HepG2 (cell line): ENCODE data around the gene DAO. TPM values are rescaled to one million over a fixed set of nuclear protein-coding genes. Genes with fewer than 3 reads are reported as not detected.
A peak's percentile ranks its signal among the peaks of the same experiment; 100 is the strongest.

ENCODE experiments used
- ATAC-seq: fragments of 200-7000 bp; cut with Tn5 transposase; 3 replicates; pipeline ENCODE4 v1.9.1; 2020; ENCODE audit warnings: mild to moderate bottlenecking, moderate library complexity
- BruUV-seq: library from RNA; stranded (reverse); fragments of 400-500 nt; replicated peaks from 2 replicates; lab custom pipeline; 2021; lab: Mats Ljungman, UMichigan
- CTCF ChIA-PET: fragments of 300-600 bp; formaldehyde crosslinking; extraction: SDS; loops from one replicate; lab custom pipeline; 2021; ENCODE audit warnings: low total read pairs, inconsistent platforms, low intra/inter-chr PET ratio; lab: Yijun Ruan, JAX
- POLR2A ChIA-PET: fragments of 350-600 bp; sonication (Branson Sonifier 250); formaldehyde crosslinking; loops from one replicate; lab custom pipeline; 2020; ENCODE audit warnings: antibody characterized with exemption, inconsistent platforms; lab: Yijun Ruan, JAX
- DNase-seq: peaks from one replicate; pipeline ENCODE4 v3.0.0-alpha.2; 2015; ENCODE audit warnings: low spot score
- FAIRE-seq: peaks from 3 replicates; lab custom pipeline; 2011; peaks lifted over from hg19 to GRCh38; lab: Jason Lieb, UNC
- H2AFZ ChIP-seq: one replicate; pipeline ENCODE4 v1.6.1; 2011; ENCODE audit warnings: low read length, inconsistent platforms
- H3K27ac ChIP-seq: fragments of 300-600 bp; 3 replicates; pipeline ENCODE4 v1.8.0; 2011; ENCODE audit warnings: mixed run types, mild to moderate bottlenecking, mixed read lengths, low read length, inconsistent platforms; ENCODE audit not compliant: insufficient read depth; ENCODE audit errors: extremely low read length
- H3K27me3 ChIP-seq, 2 experiments: fragments of 200-600 bp in 1 of 2; 2 replicates in 1 of 2; 3 replicates in 1 of 2; pipeline versions ENCODE4 v1.6.0 to v1.8.0; 2011; ENCODE audit warnings: low read length in 2 of 2, mild to moderate bottlenecking in 2 of 2, moderate library complexity in 2 of 2, inconsistent platforms in 1 of 2; ENCODE audit not compliant: insufficient read depth in 2 of 2, control insufficient read depth in 1 of 2
- H3K36me3 ChIP-seq, 2 experiments: fragments of 200-600 bp in 1 of 2; replicated peaks in 1 of 2; 2 replicates in 1 of 2; 3 replicates in 1 of 2; pipeline versions ENCODE4 v1.5.1 to v1.8.0; 2011; ENCODE audit warnings: low read length in 2 of 2, inconsistent platforms in 1 of 2; ENCODE audit not compliant: insufficient read depth in 2 of 2, control insufficient read depth in 1 of 2
- H3K4me1 ChIP-seq: 2 replicates; pipeline ENCODE4 v1.5.1; 2012; ENCODE audit warnings: low read length, inconsistent platforms; ENCODE audit not compliant: insufficient read depth
- H3K4me2 ChIP-seq: 2 replicates; pipeline ENCODE4 v1.6.0; 2011; ENCODE audit warnings: low read depth, low read length, inconsistent platforms
- H3K4me3 ChIP-seq, 3 experiments: fragments of 200-600 bp in 1 of 3; sonication (generic), shearing (Covaris generic) in 1 of 3; replicated peaks in 1 of 3; 2 replicates each; pipeline ENCODE4 v1.5.1; 2011 to 2016; ENCODE audit warnings: low read length in 3 of 3, inconsistent platforms in 2 of 3, low read depth in 2 of 3, mild to moderate bottlenecking in 2 of 3, control low read depth in 1 of 3, mixed read lengths in 1 of 3; ENCODE audit not compliant: insufficient read depth in 1 of 3
- H3K79me2 ChIP-seq: one replicate; pipeline ENCODE4 v1.6.1; 2011; ENCODE audit warnings: low read length, inconsistent platforms; ENCODE audit not compliant: insufficient read depth
- H3K9ac ChIP-seq: 2 replicates; pipeline ENCODE4 v1.6.0; 2011; ENCODE audit warnings: mild to moderate bottlenecking, low read depth, low read length, inconsistent platforms; ENCODE audit not compliant: insufficient read depth
- H3K9me3 ChIP-seq: 2 replicates; pipeline ENCODE4 v1.5.1; 2012; ENCODE audit warnings: mild to moderate bottlenecking, low read length
- H4K20me1 ChIP-seq: 2 replicates; pipeline ENCODE4 v1.6.0; 2011; ENCODE audit warnings: inconsistent platforms, mild to moderate bottlenecking, low read length, moderate library complexity; ENCODE audit not compliant: insufficient read depth
- WGBS: methylation state at CpG from one replicate; pipeline ENCODE4 v1.1.6; 2017; ENCODE audit warnings: low lambda C conversion rate; 5-methylcytosine and 5-hydroxymethylcytosine counted together
- in situ Hi-C: cut with HindIII; loops from 2 replicates; pipeline ENCODE4 v1.10.0; 2017; ENCODE audit warnings: low pct_unique_long_range_greater_than_20kb; ENCODE audit not compliant: extremely low pct_ligation_motif_present
- intact Hi-C: fragments of 100-400 bp; cut with micrococcal nuclease; formaldehyde crosslinking; loops from one replicate; pipeline ENCODE4 v1.10.0; 2022; ENCODE audit not compliant: unreplicated experiment
- polyA plus RNA-seq, 8 experiments: library from polyadenylated mRNA; depleted of rRNA in 3 of 8; stranded (reverse) in 7 of 8; unstranded in 1 of 8; fragments of >200 nt; fragmentation: Illumina TruSeq in 4 of 8; extraction: Trizol in 4 of 8; gene quantifications; 2 replicates each; pipeline versions ENCODE4 v1.2.1 to v1.2.3, GENCODE V29; 2011 to 2016; ENCODE audit warnings: low read depth in 4 of 8, missing spikeins in 1 of 8, mixed read lengths in 1 of 8; ENCODE audit not compliant: insufficient read depth in 1 of 8
- total RNA-seq, 5 experiments: library from RNA; depleted of rRNA; stranded (reverse); fragments of >200 nt; fragmentation: Illumina TruSeq; extraction: Trizol; gene quantifications; 2 replicates each; pipeline ENCODE4 v1.2.3, GENCODE V29; 2016; ENCODE audit warnings: low read depth in 1 of 5
- TF ChIP-seq, protein P1 (sequence below), 2 experiments: fragments of 450-650 bp in 1 of 2; sonication (generic) in 1 of 2; formaldehyde crosslinking in 1 of 2; IDR thresholded peaks; 2 replicates each; pipeline versions ENCODE4 v1.6.1 to v1.8.0; 2016 to 2022; ENCODE audit warnings: antibody characterized with exemption in 1 of 2, mild to moderate bottlenecking in 1 of 2, missing genetic modification reagents in 1 of 2
- TF ChIP-seq, protein P2 (sequence below): sonication (generic); formaldehyde crosslinking; IDR thresholded peaks from 2 replicates; pipeline ENCODE4 v1.4.0; 2020; ENCODE audit warnings: missing genetic modification reagents

The DAO gene
- total and polyA plus RNA-seq, 2 of the 13 experiments (the other 11 are each of a cell fraction or from before 2014, with no cell fraction given) = 0.34 to 0.82 TPM

DNA sequence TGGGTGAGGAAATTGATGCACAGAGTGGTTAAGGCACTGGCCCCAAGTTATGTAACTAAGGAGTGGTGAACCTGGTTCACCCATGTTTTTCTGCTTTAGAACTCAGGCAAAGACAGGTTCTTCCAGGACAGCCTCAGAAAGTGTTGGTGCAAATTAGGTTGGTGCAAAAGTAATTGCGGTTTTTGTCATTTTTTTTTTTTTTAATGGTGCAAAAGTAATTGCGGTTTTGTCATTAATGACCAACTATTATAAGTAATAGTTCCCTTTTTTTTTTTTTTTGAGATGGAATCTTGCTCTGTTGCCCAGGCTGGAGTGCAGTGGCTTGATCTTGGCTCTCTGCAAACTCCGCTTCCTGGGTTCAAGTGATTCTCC lies 17.3 kb upstream of the DAO start:
- Histone ChIP-seq H3K9me3 (0 out of 2 replicates have a peak, but pooled peaks cover 3% of the 10 kb centered on the region), H2AFZ (no peak overlapping the region), H3K36me3 (no peaks in the 10 kb centered on the region), H3K4me3 (no peak overlapping the region), H3K4me2 (no peak overlapping the region), H3K9ac (no peak overlapping the region), H3K79me2 (no peaks in the 10 kb centered on the region), H4K20me1 (no peaks in the 10 kb centered on the region), H3K27ac (no peak overlapping the region), H3K4me1 (peaks cover 19% of the 10 kb centered on the region), H3K27me3 (peaks cover 4 to 6% of the 10 kb centered on the region in 2 experiments; a peak in 2 of 5 replicates)
- CTCF ChIA-PET = no interaction called here
- POLR2A ChIA-PET = no interaction called here
- no peak for DNase-seq
- TF ChIP-seq, protein P1, sequence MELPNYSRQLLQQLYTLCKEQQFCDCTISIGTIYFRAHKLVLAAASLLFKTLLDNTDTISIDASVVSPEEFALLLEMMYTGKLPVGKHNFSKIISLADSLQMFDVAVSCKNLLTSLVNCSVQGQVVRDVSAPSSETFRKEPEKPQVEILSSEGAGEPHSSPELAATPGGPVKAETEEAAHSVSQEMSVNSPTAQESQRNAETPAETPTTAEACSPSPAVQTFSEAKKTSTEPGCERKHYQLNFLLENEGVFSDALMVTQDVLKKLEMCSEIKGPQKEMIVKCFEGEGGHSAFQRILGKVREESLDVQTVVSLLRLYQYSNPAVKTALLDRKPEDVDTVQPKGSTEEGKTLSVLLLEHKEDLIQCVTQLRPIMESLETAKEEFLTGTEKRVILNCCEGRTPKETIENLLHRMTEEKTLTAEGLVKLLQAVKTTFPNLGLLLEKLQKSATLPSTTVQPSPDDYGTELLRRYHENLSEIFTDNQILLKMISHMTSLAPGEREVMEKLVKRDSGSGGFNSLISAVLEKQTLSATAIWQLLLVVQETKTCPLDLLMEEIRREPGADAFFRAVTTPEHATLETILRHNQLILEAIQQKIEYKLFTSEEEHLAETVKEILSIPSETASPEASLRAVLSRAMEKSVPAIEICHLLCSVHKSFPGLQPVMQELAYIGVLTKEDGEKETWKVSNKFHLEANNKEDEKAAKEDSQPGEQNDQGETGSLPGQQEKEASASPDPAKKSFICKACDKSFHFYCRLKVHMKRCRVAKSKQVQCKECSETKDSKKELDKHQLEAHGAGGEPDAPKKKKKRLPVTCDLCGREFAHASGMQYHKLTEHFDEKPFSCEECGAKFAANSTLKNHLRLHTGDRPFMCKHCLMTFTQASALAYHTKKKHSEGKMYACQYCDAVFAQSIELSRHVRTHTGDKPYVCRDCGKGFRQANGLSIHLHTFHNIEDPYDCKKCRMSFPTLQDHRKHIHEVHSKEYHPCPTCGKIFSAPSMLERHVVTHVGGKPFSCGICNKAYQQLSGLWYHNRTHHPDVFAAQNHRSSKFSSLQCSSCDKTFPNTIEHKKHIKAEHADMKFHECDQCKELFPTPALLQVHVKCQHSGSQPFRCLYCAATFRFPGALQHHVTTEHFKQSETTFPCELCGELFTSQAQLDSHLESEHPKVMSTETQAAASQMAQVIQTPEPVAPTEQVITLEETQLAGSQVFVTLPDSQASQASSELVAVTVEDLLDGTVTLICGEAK (IDR thresholded peaks at IDR 0.05) = peak; percentile 88
- TF ChIP-seq, protein P1 (CRISPR knock-in tag; IDR thresholded peaks at IDR 0.05) = no peak
- TF ChIP-seq, protein P2, sequence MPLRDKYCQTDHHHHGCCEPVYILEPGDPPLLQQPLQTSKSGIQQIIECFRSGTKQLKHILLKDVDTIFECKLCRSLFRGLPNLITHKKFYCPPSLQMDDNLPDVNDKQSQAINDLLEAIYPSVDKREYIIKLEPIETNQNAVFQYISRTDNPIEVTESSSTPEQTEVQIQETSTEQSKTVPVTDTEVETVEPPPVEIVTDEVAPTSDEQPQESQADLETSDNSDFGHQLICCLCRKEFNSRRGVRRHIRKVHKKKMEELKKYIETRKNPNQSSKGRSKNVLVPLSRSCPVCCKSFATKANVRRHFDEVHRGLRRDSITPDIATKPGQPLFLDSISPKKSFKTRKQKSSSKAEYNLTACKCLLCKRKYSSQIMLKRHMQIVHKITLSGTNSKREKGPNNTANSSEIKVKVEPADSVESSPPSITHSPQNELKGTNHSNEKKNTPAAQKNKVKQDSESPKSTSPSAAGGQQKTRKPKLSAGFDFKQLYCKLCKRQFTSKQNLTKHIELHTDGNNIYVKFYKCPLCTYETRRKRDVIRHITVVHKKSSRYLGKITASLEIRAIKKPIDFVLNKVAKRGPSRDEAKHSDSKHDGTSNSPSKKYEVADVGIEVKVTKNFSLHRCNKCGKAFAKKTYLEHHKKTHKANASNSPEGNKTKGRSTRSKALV = no peak
- in situ Hi-C loops (no loop called here), intact Hi-C loops (no loop called here)
- no TSS peak for BruUV-seq
- 64% methylated on average over 3 of the region's 3 CpGs for WGBS
- no peak for FAIRE-seq
- no peak for ATAC-seq
